Adrenal gland (tissue), 12 donors: Measurements from ENCODE around the gene MIER3. TPM values are rescaled to one million over a fixed set of nuclear protein-coding genes. Genes with fewer than 3 reads are reported as not detected.

ENCODE experiments used
- DNase-seq, 7 donors: peaks; one replicate each; pipeline ENCODE4 v3.0.0-alpha.2; 2019 to 2020
- H3K27ac ChIP-seq, 5 donors: fragments of 200-600 bp; sonication (generic) in 4 of 5; 1 replicate in 3 of 5; 2 replicates in 2 of 5; pipeline versions ENCODE4 v1.5.1 to v1.8.0; 2016 to 2020; ENCODE audit warnings: mild to moderate bottlenecking in 1 of 5
- H3K27me3 ChIP-seq: fragments of 200-600 bp; 2 replicates; pipeline ENCODE4 v1.8.0; 2021
- H3K36me3 ChIP-seq, 2 donors: fragments of 200-600 bp; replicated peaks in 1 of 2; 1 replicate in 1 of 2; 2 replicates in 1 of 2; pipeline versions ENCODE4 v1.5.1 to v1.8.0; 2018 to 2022
- H3K4me1 ChIP-seq, 2 donors: fragments of 200-600 bp; replicated peaks in 1 of 2; 1 replicate in 1 of 2; 2 replicates in 1 of 2; pipeline versions ENCODE4 v1.5.1 to v1.8.0; 2018 to 2021
- H3K4me3 ChIP-seq, 4 donors: fragments of 200-600 bp; sonication (generic) in 3 of 4; one replicate each; pipeline ENCODE4 v1.5.1; 2016 to 2018
- H3K9me3 ChIP-seq, 3 donors: fragments of 200-600 bp; sonication (generic) in 1 of 3; replicated peaks in 1 of 3; 1 replicate in 2 of 3; 2 replicates in 1 of 3; pipeline versions ENCODE4 v1.5.1 to v1.8.0; 2016 to 2021
- POLR2A ChIP-seq, 2 donors: fragments of 450-650 bp; IDR thresholded peaks; one replicate each; pipeline ENCODE4 v1.6.1; 2017; ENCODE audit warnings: antibody characterized with exemption in 2 of 2, mild to moderate bottlenecking in 2 of 2, moderate library complexity in 1 of 2
- WGBS, 4 donors: extraction: QIAGEN DNeasy Blood & Tissue Kit in 2 of 4; methylation state at CpG; one replicate each; pipeline versions ENCODE4 v1.1.5 to v1.1.7; 2013 to 2017; 5-methylcytosine and 5-hydroxymethylcytosine counted together
- intact Hi-C, 2 donors: fragments of 100-400 bp; cut with DNase I; formaldehyde crosslinking; loops; one replicate each; pipeline versions ENCODE4 v1.14.1 to v1.15.0; 2022 to 2023
- polyA plus RNA-seq, 3 donors: library from polyadenylated mRNA; stranded (reverse); fragments of 200-250 nt in 2 of 3; fragments of 350-450 nt in 1 of 3; fragmentation: Illumina TruSeq in 1 of 3; extraction: RNeasy Lipid Tissue Mini Kit (QIAGEN cat#74804) in 1 of 3; gene quantifications; one replicate each; pipeline ENCODE4 v1.2.3, GENCODE V29; 2013 to 2014
- total RNA-seq, 9 donors: library from RNA; depleted of rRNA in 4 of 9; stranded (reverse); fragments of >200 nt in 4 of 9; fragments of 120-200 nt in 1 of 9; fragmentation: NEBNext Ultra II Directional in 1 of 9; extraction: Animal tissue kit (Norgen Biotek cat#: 25700) in 1 of 9; gene quantifications; one replicate each; pipeline versions ENCODE4 v1.1.0 to v1.2.4, GENCODE V29; 2013 to 2023
- TF ChIP-seq, protein P1 (sequence below), 6 experiments: fragments of 450-650 bp in 4 of 6; fragments of 200-600 bp in 2 of 6; sonication (generic) in 1 of 6; IDR thresholded peaks; 1 replicate in 5 of 6; 2 replicates in 1 of 6; pipeline versions ENCODE4 v1.5.1 to v1.8.0; 2016 to 2021; ENCODE audit warnings: antibody characterized with exemption in 6 of 6, mild to moderate bottlenecking in 2 of 6, moderate library complexity in 1 of 6
- donor health status: healthy with polysubstance abuse.
- donor health status: Bipolar disorder and iron deficiency.
- donor health status: DM: yes; HTN: yes; CAD: no.
- donor health status: DM: no; HTN: no; CAD: no.
- donor health status: DM: no; HTN: no; CAD: no.
- donor health status: DM: yes; HTN: yes; CAD: no.

Gene MIER3
- total and polyA plus RNA-seq, 12 donors = 5.1 to 30.2 (median 19.1) TPM

DNA sequence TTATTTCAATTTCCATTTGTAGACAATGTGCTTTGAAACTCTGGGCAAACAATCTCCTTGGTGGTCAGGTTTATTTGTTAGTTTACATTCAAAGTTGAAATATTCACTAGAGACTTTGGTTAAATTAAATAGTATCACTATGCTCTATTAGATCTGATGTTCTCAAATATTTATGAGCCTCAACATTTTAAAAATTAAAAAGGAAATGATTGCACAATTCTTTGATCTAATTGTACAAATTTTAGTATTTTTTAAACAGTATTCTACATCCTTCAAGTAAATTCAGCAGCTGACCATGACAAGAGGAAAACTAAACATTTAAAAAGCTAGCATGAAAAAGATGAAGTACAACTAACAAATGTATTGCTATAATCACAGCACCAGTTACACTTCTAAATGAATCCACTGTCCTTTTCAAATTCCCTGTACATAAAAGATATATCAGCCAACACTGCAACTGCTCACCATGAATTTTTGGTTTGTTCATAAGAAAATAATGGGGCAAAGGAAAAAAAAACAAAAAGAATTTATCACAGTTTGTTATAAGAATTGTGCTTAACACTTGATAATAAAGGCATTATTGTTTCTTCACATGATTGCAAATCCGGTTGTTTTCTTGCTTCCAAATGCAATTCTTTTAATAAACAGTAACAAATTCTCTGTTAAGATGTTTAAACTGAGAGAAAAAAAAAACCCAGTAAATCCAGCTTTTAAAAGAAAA lies 31.8 kb downstream of the MIER3 start:
- no peak for DNase-seq
- Histone ChIP-seq H3K4me3 (no peak overlapping the region), H3K27ac (no peak overlapping the region), H3K9me3 (no peaks in the 10 kb centered on the region), H3K27me3 (no peaks in the 10 kb centered on the region), H3K36me3 (peaks cover 0 to 29% of the 10 kb centered on the region in 2 donors), H3K4me1 (no peaks in the 10 kb centered on the region)
- TF ChIP-seq, protein P1, sequence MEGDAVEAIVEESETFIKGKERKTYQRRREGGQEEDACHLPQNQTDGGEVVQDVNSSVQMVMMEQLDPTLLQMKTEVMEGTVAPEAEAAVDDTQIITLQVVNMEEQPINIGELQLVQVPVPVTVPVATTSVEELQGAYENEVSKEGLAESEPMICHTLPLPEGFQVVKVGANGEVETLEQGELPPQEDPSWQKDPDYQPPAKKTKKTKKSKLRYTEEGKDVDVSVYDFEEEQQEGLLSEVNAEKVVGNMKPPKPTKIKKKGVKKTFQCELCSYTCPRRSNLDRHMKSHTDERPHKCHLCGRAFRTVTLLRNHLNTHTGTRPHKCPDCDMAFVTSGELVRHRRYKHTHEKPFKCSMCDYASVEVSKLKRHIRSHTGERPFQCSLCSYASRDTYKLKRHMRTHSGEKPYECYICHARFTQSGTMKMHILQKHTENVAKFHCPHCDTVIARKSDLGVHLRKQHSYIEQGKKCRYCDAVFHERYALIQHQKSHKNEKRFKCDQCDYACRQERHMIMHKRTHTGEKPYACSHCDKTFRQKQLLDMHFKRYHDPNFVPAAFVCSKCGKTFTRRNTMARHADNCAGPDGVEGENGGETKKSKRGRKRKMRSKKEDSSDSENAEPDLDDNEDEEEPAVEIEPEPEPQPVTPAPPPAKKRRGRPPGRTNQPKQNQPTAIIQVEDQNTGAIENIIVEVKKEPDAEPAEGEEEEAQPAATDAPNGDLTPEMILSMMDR (IDR thresholded peaks at IDR 0.05) = no peak
- TF ChIP-seq POLR2A (IDR thresholded peaks at IDR 0.05) = no peak
- intact Hi-C loops = no loop called here
- 83 to 90% (median 88%) methylated on average over 1 of the region's 1 CpG for WGBS, 4 donors

DNA sequence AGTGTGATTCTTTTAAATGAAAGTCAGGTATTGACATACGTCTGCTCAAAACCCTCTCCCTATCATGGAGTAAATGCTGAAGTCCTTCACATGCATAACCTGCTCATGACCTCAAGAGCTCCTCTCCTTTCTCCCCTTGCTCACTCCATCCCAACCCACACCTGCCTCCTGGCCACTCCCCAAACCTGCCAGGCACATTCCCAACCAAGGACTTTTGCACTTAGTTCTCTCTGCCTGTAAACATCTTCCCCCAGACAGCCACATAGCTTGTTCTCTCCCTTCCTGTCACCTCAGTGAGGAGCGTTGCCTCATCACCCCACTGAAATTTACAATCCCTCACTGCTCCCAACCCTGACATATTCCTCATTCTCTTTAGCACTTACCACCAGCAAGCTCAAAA lies 33.9 kb downstream of the MIER3 start:
- H3K4me1 ChIP-seq = no peaks in the 10 kb centered on the region

DNA sequence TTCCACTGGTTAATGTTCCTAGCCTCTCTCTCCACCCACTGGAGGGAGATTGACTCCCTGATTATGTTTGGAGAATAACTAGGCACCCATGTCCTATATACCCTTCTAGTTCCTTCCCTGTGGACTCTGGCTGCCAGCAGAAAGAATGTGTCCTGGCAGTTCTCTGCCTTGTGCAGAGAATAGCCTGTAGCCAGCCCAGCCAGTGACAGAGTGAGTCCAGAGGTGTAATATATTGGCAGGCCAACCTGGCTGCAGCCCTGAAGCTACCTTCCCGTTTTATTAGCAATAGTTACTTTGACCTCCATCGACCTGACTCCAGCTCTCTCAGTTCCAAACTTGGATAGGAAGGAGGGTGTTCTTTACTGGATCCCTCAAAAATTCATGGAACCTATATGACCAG lies 34.4 kb downstream of the MIER3 start:
- TF ChIP-seq, protein P1 (IDR thresholded peaks at IDR 0.05) = no peak
- no peak for TF ChIP-seq POLR2A (IDR thresholded peaks at IDR 0.05)
- Histone ChIP-seq H3K4me3 (no peak overlapping the region), H3K9me3 (no peaks in the 10 kb centered on the region), H3K36me3 (peaks cover 0 to 7% of the 10 kb centered on the region in 2 donors), H3K4me1 (no peaks in the 10 kb centered on the region), H3K27me3 (no peaks in the 10 kb centered on the region), H3K27ac (no peak overlapping the region)
- intact Hi-C loops = no loop called here
- no peak for DNase-seq
- WGBS, 4 donors = 68 to 77% (median 72%) methylated on average over 2 of the region's 2 CpGs

More for the DNA sequence above, 33.9 kb downstream of the MIER3 start:
- DNase-seq = no peak
- TF ChIP-seq POLR2A (IDR thresholded peaks at IDR 0.05) = no peak
- TF ChIP-seq, protein P1 (IDR thresholded peaks at IDR 0.05) = no peak
- intact Hi-C loops = no loop called here
- Histone ChIP-seq H3K4me3 (no peak overlapping the region), H3K9me3 (no peaks in the 10 kb centered on the region), H3K27ac (no peak overlapping the region), H3K27me3 (no peaks in the 10 kb centered on the region), H3K36me3 (peaks cover 0 to 12% of the 10 kb centered on the region in 2 donors)
- WGBS, 4 donors = 83 to 90% (median 88%) methylated on average over 2 of the region's 2 CpGs

DNA sequence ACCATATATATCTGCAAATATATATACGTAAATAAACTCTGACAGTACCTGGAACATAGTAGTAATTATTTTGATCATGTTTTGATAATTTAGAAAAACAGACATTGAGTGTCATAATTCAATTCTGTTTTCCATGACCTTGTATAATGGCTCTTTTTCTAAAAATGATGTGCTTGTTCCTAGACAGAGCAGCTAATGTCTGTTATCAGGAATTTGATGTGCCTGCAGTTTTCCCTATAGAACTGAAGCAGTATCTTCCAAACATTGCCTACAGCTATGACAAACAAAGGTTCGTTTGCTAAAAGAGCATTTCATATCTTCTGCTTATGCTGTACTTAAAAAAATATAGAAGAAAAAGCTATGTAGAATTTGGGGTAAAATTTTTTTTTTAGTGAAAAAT lies 37.2 kb downstream of the MIER3 start:
- intact Hi-C loops = no loop called here
- DNase-seq = no peak
- Histone ChIP-seq H3K27me3 (no peaks in the 10 kb centered on the region), H3K36me3 (no peaks in the 10 kb centered on the region), H3K9me3 (no peaks in the 10 kb centered on the region), H3K27ac (no peak overlapping the region), H3K4me1 (peaks cover 0 to 6% of the 10 kb centered on the region in 2 donors), H3K4me3 (no peak overlapping the region)
- TF ChIP-seq POLR2A (IDR thresholded peaks at IDR 0.05) = no peak
- TF ChIP-seq, protein P1 (IDR thresholded peaks at IDR 0.05) = no peak
- WGBS, 4 donors = 78 to 91% (median 86%) methylated on average over 2 of the region's 2 CpGs
